Activated naive CD4-positive, alpha-beta T cell treated with Interleukin-2 at 50 U/mL for 16 hours (primary cell): ENCODE results near the gene ZPLD1.

Experiments used
- DNase-seq: peaks from one replicate; pipeline ENCODE4 v3.0.0-alpha.2; 2020

The ZPLD1 gene

DNA sequence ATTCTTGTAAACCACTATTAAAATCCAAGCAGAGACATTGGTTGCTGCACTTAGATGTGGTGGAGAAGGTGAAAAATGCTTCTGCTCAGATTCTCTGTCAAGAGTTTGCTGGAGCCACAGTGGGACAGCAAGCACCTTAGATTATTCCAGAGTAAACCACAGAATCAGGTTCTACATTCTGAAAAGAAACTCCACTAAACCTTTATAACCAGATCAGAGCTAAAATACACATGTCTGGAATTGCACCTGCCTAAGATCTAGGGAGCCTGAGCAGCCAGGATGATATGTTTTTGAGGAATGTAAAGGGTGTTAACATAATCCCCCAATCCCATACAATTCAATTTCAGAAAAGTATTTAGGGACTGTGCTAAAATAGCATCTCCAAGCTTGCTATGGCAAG, at the start of gene ZPLD1:
ZPLD1 (plus strand) TSS at position 301 of the 400 bp plus-strand sequence. CDS start 3,473 bp downstream, outside the sequence.
- DNase-seq: no peak

DNA sequence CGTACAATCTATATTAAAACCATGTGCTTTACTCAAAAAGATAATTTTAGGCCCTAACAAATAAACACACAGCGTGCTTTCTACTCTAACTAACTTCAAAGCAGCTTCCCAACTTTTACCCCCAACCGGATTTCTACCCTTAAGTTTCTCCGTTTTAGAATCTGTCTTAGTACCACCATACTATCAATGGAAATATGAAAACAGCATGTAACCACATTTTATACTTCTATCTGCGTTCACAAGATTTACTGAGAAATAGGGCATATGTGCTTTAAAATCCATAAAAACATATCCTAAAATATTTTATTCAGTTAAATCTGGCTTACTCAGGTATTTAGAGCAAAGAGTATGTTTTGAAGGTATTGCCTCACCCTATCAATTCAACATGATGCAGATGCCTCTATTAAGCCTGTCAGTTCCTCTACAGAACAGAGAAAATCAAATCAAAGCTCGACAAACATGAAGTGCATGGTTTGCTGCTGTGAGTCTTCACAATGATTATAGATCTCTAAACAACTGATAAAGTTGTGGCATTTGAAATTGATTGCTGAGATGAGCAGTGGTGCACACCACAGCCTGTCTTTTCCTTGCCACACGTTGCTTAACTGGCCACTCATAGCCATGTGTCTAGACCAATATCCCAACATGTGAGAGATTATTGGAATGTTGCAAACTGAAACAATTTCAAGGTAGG, 44.5 kb upstream of the ZPLD1 start:
- DNase-seq: no peak

DNA sequence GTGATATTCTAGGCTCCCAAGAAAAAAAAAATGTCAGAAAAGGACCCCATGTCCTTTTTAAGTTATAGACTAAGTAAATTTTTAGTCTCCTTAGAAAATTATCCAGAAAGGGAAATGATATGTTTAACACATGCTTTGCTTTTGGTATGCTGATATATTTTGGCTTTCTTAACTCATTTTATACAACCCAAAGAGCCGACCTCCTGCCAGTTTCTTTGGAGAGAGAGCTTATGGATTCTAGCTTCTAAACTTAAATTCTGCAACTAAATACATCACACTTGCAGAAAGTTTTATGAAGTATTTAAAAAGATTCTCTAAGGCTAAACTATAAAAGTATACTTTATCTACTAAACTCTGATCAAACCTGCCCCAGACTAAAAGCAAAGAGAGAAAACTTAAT, 43.9 kb upstream of the ZPLD1 start:
- DNase-seq: no peak

- no peak for DNase-seq
Measured at GRCh38 chr3:102391491-102391890, 43.3 kb upstream of the ZPLD1 start.

- DNase-seq: no peak
Measured at GRCh38 chr3:102394517-102394916, 40.3 kb upstream of the ZPLD1 start.

DNA sequence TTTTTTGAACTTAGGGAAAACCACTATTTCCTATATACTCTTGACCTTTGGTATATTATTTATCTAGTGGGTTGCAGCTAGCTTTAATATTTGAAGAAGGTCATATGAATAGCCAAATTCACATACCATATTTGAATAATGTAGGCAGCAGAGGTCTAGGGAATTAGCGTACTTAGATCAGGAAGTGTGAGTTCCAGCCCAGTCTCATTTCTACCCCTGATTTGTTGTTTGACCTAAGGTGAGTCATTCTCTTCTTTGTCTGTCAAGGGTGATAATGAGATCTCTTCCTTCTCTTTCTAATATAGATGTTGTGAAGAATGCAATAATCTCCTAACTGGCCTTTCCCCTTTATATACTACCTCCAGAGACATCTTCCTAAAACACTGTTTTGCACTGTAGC, 36.6 kb upstream of the ZPLD1 start:
- DNase-seq: no peak

DNA sequence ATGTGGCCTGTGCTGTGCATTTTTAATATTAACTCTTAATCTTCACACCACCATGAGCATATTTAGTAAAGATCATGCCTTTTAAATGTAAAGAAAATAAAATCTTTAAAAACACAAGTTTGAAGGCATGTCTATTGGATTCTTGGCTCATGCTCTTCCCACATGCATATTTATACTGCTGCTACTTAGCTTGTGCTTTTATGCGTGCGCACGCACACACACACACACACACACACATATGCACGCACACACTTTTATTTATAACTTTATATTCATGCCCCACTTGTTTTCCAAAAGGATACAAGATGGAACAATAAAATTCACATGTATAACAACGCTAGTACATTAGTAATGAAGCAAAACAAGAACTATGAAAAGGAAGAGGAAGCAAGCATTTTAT, 36.1 kb upstream of the ZPLD1 start:
- DNase-seq: no peak

DNA sequence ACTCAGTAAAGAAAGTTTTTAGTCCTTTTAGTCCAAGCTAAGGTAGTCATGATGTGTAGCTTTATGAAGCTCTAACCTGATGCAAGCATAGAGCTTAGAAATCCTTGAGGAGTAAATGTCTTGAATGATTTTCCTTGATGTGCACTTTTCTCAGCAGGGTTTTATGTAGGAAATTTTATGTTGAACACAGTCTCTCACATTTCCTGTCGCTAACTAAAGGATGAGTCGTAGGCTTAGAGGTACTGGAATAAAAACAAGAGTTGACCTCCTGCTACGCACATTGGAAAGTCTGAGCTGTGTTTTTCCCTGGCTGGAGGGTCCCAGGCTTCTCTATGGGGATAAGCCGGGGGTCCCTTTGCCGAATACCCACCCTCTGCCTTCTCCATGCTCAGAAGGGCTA, 34.7 kb upstream of the ZPLD1 start:
- DNase-seq: no peak

- DNase-seq: no peak
Measured at GRCh38 chr3:102400766-102401165, 34.0 kb upstream of the ZPLD1 start.

DNA sequence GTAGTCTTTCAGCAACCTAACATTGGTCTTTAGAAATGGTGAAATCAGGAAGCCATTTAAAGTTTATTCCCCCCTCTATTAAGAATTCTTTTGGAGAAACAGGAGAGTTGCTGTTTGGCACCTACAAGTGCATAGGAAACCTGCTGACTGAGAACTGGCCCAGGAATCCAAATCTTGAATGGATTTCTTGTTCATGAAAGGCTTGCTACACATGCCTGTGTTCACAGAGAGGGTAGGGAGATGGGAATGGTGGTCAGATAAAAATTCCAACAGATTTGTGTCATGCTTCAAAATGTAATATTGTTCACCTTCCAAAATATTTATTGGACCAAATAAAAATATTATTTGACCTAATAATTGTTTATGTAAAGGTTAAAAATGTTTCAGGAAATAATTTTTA, 24.2 kb upstream of the ZPLD1 start:
- no peak for DNase-seq

DNA sequence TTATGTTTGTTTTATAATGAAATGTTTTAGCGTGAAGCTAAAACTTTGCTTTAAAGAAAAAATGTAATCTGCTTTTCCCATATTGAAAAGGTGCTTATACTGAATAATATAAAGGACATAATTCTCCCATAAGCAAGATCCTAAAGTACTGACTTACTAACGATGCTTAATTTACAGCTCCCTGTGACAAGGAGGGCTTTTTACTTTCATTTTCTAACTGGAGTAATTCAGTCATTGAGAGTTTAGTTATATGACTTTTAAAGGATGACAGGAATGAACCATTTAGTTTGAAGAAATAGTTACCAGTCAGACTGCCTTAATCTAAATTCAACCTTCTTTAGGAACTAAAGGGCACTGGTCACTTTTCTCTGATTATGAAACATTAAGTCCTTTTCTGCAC, 19.3 kb upstream of the ZPLD1 start:
- DNase-seq: no peak

DNA sequence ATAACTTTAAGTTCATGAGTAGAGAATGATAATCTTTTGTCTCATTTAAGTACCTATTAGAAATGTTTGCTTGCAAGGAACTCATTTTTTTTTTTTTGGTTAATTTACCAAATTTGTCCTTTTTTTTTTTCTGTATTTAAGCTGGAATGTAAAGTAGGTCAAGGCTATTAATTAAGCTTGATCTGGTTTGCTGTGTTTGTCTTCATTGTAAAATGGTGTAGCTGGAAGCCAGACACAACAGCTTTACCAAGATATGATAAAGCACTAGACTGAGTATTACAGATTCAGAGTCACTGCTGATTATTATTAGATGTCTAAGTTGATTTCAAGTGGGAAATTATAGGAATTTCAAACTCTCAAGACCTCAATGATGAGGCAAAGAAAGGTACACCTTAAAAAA, 15.0 kb upstream of the ZPLD1 start:
- no peak for DNase-seq

DNA sequence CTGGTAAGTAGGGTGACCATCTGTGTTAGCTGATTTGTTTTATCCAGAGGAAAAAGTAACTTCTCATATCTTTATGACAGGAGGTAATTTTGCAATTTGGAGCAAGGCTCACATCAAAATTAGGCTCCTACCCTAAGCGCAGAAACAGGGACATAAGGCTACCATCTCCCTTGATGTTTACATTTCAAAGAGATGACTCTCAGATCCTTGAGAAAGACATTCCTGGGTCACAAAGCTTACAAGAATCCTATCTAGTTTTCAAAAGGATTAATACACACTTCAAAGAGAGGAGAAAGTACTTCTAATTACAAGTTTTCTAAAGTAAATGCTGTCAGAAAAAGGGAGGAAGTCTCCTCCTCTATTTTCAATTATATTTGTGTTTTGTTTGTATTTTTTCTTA, 7.0 kb downstream of the ZPLD1 start:
- DNase-seq: no peak

GRCh38 chr3:102443021-102443420, 8.2 kb downstream of the ZPLD1 start:
- DNase-seq: no peak

DNA sequence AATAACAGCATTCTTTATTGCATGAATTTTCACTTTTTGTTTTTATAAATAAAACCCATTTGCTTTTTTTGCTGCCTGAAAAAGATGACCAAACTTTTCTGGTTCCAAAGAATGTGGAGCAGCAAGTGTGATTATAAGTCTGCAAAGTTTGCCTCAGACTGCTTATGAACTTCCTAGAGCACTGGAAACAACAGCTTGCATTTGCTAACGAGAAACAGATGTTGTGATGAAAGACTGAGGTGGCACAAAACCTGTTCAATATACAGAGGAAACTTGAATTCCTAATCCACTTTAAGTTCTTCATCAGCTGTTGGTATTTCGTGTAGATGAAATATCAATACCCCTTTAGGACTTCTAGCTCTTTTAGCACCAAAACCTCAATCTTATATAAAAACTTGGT, 9.3 kb downstream of the ZPLD1 start:
- DNase-seq: no peak

GRCh38 chr3:102447272-102447671, 12.5 kb downstream of the ZPLD1 start:
- no peak for DNase-seq

- no peak for DNase-seq
Measured at GRCh38 chr3:102449341-102449740, 14.5 kb downstream of the ZPLD1 start.

DNA sequence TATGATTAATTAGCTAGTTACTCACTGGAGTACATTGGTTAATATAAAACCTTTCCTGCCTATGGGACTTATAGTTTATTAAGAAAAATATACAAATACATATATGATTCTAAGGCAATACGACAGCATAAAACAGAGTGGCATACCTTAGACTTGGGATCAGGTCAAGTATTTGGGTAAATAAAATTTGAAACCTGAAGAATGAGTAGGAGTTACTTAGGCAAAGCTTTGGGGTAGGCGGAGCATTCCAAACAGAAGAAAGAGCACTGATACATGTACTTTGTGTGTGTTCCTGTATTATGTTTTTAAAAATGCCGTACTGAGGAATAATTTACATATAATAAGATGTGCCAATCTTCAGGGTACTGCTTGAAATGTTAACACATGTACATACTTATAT, 15.1 kb downstream of the ZPLD1 start:
- no peak for DNase-seq

GRCh38 chr3:102450976-102451375, 16.2 kb downstream of the ZPLD1 start:
- no peak for DNase-seq

- no peak for DNase-seq
Measured at GRCh38 chr3:102451543-102451942, 16.7 kb downstream of the ZPLD1 start.

GRCh38 chr3:102454181-102454580, 19.4 kb downstream of the ZPLD1 start:
- DNase-seq: no peak

GRCh38 chr3:102457644-102458043, 22.8 kb downstream of the ZPLD1 start:
- no peak for DNase-seq

DNA sequence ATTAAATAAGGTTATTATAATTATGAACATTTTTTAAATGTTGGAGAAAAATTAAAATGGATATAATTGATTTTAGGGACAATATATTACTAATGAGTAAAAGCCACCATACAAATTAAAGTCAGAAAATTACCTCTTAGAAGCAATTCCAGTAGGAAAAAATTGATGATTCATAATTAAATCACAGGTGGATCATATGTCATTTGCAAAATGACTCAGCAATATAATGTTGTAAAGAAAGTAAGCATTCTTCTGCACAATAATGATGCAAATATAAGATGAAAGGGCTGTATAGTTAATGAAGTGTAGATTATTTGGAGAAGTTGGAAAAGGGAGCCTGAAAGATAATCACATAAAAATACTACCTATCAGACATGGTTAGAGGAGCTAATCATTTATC, 25.8 kb downstream of the ZPLD1 start:
- DNase-seq: no peak

DNA sequence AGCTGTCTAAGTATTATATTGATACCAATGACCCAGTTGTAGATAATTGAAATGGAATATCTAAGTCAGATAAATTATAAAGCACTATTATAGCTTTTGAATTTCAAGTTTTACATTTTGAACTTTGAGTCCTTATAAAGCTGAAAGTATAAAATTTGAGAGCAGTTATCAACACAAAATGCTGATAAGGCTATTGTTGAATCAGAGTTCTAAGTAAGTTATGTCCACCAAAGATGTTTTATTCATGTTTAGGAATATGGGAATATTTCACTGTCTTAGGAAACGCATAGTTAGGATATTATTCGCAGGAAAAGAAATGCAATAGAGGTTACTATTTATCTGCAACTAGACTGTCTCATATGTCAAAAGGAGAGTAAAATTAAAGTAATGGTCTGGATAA, 29.4 kb downstream of the ZPLD1 start:
- DNase-seq: no peak

DNA sequence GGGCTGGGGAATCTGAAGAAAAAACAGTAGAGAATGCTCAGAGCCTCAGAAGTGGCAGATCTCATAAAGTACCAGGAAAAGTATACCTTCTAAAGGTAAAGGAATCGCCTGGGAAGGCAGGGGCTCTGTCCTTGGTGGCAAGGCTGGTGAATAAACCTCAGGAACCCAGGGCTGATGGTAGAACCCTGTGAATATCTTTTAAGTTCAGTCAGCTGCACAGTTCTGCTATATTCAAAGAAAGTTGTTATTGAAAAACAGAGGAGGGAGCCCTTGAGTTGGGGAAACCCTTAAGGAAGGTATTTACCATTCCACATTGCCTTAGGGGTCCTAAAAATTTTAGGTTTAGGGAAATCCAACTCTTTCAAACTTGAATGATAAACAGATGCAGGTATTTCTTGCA, 31.2 kb downstream of the ZPLD1 start:
- DNase-seq: no peak

- no peak for DNase-seq
Measured at GRCh38 chr3:102470066-102470465, 35.3 kb downstream of the ZPLD1 start.
